Measurements from ENCODE around the gene KIR3DL1. TPM values are rescaled to one million over a fixed set of nuclear protein-coding genes. Genes with fewer than 3 reads are reported as not detected.

Gene KIR3DL1
- total RNA-seq, 4 donors from 2014 or later, result not detected

DNA sequence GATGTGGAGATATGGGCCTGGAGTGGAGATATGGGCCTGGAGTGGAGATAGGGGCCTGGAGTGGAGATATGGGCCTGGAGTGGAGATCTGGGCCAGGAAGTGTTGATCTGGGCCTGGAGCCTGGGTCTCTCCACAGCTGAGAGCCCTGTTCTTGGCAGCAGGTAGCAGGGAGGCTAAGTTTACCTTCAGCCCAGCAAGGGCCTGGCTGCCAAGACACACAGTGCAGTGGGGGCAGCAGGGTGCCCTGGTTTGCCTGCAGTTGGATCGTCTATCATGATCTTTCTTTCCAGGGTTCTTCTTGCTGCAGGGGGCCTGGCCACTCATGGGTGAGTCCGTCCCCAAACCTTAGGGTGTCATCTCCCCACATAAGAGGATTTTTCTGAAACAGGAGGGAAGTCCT is 34.7 kb downstream of the KIR3DL1 start:
- TF ChIP-seq, protein P1, sequence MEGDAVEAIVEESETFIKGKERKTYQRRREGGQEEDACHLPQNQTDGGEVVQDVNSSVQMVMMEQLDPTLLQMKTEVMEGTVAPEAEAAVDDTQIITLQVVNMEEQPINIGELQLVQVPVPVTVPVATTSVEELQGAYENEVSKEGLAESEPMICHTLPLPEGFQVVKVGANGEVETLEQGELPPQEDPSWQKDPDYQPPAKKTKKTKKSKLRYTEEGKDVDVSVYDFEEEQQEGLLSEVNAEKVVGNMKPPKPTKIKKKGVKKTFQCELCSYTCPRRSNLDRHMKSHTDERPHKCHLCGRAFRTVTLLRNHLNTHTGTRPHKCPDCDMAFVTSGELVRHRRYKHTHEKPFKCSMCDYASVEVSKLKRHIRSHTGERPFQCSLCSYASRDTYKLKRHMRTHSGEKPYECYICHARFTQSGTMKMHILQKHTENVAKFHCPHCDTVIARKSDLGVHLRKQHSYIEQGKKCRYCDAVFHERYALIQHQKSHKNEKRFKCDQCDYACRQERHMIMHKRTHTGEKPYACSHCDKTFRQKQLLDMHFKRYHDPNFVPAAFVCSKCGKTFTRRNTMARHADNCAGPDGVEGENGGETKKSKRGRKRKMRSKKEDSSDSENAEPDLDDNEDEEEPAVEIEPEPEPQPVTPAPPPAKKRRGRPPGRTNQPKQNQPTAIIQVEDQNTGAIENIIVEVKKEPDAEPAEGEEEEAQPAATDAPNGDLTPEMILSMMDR (IDR thresholded peaks at IDR 0.05; ENCODE audit: low read depth), result no peak

DNA sequence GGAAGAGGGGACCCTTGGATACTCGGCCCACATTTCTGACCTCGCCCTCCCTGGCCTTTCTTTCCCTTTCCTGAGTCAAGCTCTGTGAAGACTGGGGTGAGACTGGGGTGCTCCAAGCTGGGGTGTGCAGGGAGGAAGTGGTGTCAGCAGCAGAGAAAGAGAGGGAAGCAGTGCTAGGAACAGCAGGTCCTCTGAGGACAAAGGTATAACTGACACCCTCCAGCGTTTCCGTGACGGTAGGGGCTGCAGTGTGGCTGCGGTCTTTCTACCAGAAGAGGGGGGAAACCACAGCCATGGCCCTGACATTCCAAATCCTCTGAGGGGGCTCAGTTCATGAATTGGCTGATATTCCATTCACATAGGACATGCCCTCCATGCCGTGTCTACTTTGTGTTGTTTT is 35.1 kb downstream of the KIR3DL1 start:
- TF ChIP-seq, protein P1 (IDR thresholded peaks at IDR 0.05; ENCODE audit: low read depth), result no peak

DNA sequence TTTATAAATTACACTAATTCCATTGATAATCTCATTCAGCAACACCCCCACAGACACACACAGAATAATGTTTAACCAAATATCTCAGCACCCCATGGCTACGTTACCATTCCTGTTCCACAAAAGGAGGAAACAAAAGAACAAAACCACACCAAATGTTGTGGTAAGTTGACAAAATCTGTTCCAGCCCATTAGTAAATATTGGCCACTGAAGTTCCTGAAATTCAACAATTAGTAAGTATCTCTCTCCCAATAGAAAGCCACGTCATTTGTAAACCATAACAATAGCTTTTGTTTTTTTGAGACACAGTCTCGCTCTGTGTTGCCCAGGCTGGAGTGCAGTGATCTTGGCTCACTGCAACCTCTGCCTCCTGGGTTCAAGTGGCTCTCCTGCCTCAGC is 55.4 kb downstream of the KIR3DL1 start:
- TF ChIP-seq, protein P1 (IDR thresholded peaks at IDR 0.05; ENCODE audit: low read depth), result no peak

DNA sequence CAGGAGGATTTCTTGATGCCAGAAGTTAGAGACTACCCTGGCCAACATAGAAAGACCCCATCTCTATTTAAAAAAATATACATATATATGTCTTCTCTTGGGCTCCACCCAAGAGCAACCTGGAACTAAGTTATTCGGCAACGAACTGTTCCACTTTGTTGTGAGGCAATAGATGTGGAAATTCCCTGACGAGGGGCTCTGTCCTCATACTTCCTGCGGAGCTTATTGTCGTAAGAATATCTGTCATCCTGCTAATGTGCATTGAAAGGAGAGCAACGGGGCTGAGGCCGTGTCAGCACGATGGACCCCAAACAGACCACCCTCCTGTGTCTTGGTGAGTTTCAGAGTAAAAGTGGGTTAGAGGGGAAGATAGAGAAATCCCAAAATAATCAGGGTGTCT is 57.7 kb downstream of the KIR3DL1 start, which contains the start of gene FCAR:
Gene FCAR, plus strand, starts transcription at position 246 of the 400 bp plus-strand sequence. Its CDS starts 55 bp downstream, at position 301.
- TF ChIP-seq, protein P1 (IDR thresholded peaks at IDR 0.05; ENCODE audit: low read depth), result no peak

DNA sequence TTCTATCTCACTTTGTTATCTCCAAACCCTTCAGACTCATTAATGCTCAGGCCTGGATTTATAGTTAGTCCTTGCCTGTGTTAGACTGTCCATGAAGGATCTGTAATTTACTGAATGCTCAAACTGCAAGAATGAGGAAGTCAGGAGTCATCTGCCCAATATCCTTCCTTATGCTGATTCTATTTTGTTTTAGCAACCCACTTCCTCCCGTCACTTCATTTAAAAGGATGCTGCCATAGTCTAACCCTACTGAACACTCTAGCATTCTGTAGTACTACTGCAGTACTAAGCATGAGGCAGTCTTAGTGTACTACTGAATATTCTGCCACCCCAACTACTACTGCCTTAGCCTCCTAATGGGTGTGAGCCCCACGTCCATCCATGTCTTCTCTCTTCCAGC is 59.2 kb downstream of the KIR3DL1 start:
- TF ChIP-seq, protein P1 (IDR thresholded peaks at IDR 0.05; ENCODE audit: low read depth), result no peak

DNA sequence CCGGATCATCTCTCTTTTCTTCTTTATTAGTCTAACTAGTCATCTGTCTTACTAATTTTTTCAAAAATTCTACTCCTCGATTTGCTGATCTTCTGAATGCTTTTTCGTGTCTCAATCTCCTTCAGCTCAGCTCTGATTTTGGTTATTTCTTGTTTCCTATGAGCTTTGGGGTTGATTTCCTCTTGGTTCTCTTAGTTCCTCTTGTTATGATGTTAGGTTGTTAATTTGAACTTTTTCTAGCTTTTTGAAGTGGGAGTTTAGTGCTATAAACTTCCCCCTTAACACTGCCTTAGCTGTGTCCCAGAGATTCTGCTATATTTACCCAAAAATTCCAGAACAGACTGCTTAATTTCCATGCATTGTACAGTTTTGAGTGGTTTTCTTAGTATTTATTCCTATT is 61.2 kb downstream of the KIR3DL1 start:
- TF ChIP-seq, protein P1 (IDR thresholded peaks at IDR 0.05; ENCODE audit: low read depth), result no peak

Small RNAs within 50 kb of the gene (small RNA-seq; reads per million reads assigned to genes)
- gene KIR3DP1 (not detected), gene RNU6-222P (not detected)

Other genes with a start within 250 kb of the KIR3DL1 start
- gene LILRA2, start 242.7 kb upstream of the KIR3DL1 start, total RNA-seq, result 10 to 100 TPM in 1 of 4 donors, 1 to 10 TPM in 3; 1.9 to 13.4 (median 5.1) TPM
- gene LILRA1, start 222.8 kb upstream of the KIR3DL1 start, total RNA-seq, result 1 to 10 TPM in 2 of 4 donors, not detected in 2; 1.1 to 4.8 TPM
- 10 to 100 TPM in 1 of 4 donors, 1 to 10 TPM in 3; 2.4 to 20.7 (median 3.4) TPM for gene LILRB1, start 186.0 kb upstream of the KIR3DL1 start, total RNA-seq
- gene LILRB4, start 153.5 kb upstream of the KIR3DL1 start, total RNA-seq, result 10 to 100 TPM in 3 of 4 donors, 1 to 10 TPM in 1; 8.1 to 43.0 (median 11.7) TPM
- gene KIR3DL3, start 92.0 kb upstream of the KIR3DL1 start, total RNA-seq, result not detected
- not detected for gene KIR2DL3, start 78.0 kb upstream of the KIR3DL1 start, total RNA-seq
- gene KIR2DL1, start 46.7 kb upstream of the KIR3DL1 start, total RNA-seq, result not detected
- under 1 TPM in 2 of 4 donors, not detected in 2; 0.34 to 0.75 TPM for gene KIR2DL4, start 12.9 kb upstream of the KIR3DL1 start, total RNA-seq
- gene KIR2DS4, start 16.2 kb downstream of the KIR3DL1 start, total RNA-seq, result not detected
- gene KIR3DL2, start 34.0 kb downstream of the KIR3DL1 start, total RNA-seq, result not detected
- gene FCAR, start 57.8 kb downstream of the KIR3DL1 start, total RNA-seq, result 1 to 10 TPM in 3 of 4 donors, not detected in 1; 3.8 to 4.2 (median 3.9) TPM
- under 1 TPM in 1 of 4 donors, not detected in 3; 0.85 TPM for gene NCR1, start 89.7 kb downstream of the KIR3DL1 start, total RNA-seq
- not detected for gene NLRP7, start 131.1 kb downstream of the KIR3DL1 start, total RNA-seq
- gene NLRP2, start 149.9 kb downstream of the KIR3DL1 start, total RNA-seq, result 1 to 10 TPM in 2 of 4 donors, under 1 TPM in 1, not detected in 1; 0.68 to 1.3 (median 1.1) TPM
- not detected for gene GP6, start 221.8 kb downstream of the KIR3DL1 start, total RNA-seq
- gene RDH13, start 246.7 kb downstream of the KIR3DL1 start, total RNA-seq, result 10 to 100 TPM in 1 of 4 donors, 1 to 10 TPM in 3; 2.6 to 14.3 (median 6.0) TPM